H1 (cell line): ENCODE results near the gene RPTOR. TPM values are rescaled to one million over a fixed set of nuclear protein-coding genes. Genes with fewer than 3 reads are reported as not detected.

Experiments used
- ATF2 ChIP-seq: IDR thresholded peaks from 2 replicates; pipeline ENCODE4 v1.6.1; 2012; ENCODE audit warnings: low read length, inconsistent platforms
- CHD7 ChIP-seq: fragments of 300-600 bp; sonication (generic); IDR thresholded peaks from 2 replicates; pipeline ENCODE4 v1.7.1; 2012; ENCODE audit warnings: low read length, moderate library complexity, mild to moderate bottlenecking, inconsistent platforms; ENCODE audit not compliant: insufficient replicate concordance
- CREB1 ChIP-seq: IDR thresholded peaks from 2 replicates; pipeline ENCODE4 v1.6.1; 2012; ENCODE audit warnings: inconsistent platforms
- JUN ChIP-seq: IDR thresholded peaks from 2 replicates; pipeline ENCODE4 v1.6.1; 2011; ENCODE audit warnings: low read depth, mild to moderate bottlenecking, improper control_type of control experiment, low read length
- KDM1A ChIP-seq: fragments of 200-600, 300-600 bp; sonication (generic); IDR thresholded peaks from 2 replicates; pipeline ENCODE4 v1.7.1; 2016; ENCODE audit warnings: mild to moderate bottlenecking, low read length, borderline replicate concordance
- NANOG ChIP-seq: IDR thresholded peaks from 2 replicates; pipeline ENCODE4 v1.6.1; 2011; ENCODE audit warnings: low read length, low read depth, mild to moderate bottlenecking, inconsistent platforms; ENCODE audit not compliant: insufficient read depth, poor library complexity, severe bottlenecking
- PHF8 ChIP-seq: fragments of 200-600 bp; sonication (generic); conservative IDR thresholded peaks from 2 replicates; pipeline ENCODE4 v1.7.1; 2012; ENCODE audit warnings: low read depth, mild to moderate bottlenecking, inconsistent platforms, low read length, moderate library complexity
- POU5F1 ChIP-seq: IDR thresholded peaks from 2 replicates; pipeline ENCODE4 v1.6.1; 2011; ENCODE audit warnings: low read depth, mild to moderate bottlenecking, low read length, moderate library complexity
- RFX5 ChIP-seq: IDR thresholded peaks from 2 replicates; pipeline ENCODE4 v1.6.1; 2011; ENCODE audit warnings: low read depth, low read length, improper control_type of control experiment, borderline replicate concordance
- polyA plus RNA-seq, 7 experiments: library from polyadenylated mRNA; depleted of rRNA in 3 of 7; stranded (reverse) in 5 of 7; unstranded in 2 of 7; fragments of >200 nt in 5 of 7; fragments of 200-250 nt in 2 of 7; gene quantifications; 1 replicate in 5 of 7; 2 replicates in 1 of 7; 4 replicates in 1 of 7; pipeline versions ENCODE4 v1.2.1 to v1.2.3, GENCODE V29; 2011 to 2013; ENCODE audit warnings: missing spikeins in 2 of 7, mixed read lengths in 2 of 7
- total RNA-seq: library from RNA; stranded (reverse); fragmentation: NEBNext Ultra II Directional; extraction: Animal tissue kit (Norgen Biotek cat#: 25700); gene quantifications from 2 replicates; pipeline ENCODE4 v1.2.1, GENCODE V29; 2021

Gene RPTOR
- total and polyA plus RNA-seq, 2 of the 8 experiments (the other 6 are each of a cell fraction or from before 2014, with no cell fraction given) = 6.9 to 28.7 TPM

- no peak for TF ChIP-seq NANOG
- TF ChIP-seq POU5F1 = no peak
- TF ChIP-seq ATF2 = no peak
- TF ChIP-seq KDM1A = no peak
- no peak for TF ChIP-seq PHF8
- 0 out of 2 replicates have a peak, but pooled peaks have one; percentile 17 for TF ChIP-seq CREB1
- TF ChIP-seq RFX5 = no peak
- no peak for TF ChIP-seq JUN
- no peak for TF ChIP-seq CHD7
Measured at GRCh38 chr17:80984749-80985148, 440.1 kb downstream of the RPTOR start (continued).
